ENCODE results near the gene ZNF133.

- TF ChIP-seq, protein P1, sequence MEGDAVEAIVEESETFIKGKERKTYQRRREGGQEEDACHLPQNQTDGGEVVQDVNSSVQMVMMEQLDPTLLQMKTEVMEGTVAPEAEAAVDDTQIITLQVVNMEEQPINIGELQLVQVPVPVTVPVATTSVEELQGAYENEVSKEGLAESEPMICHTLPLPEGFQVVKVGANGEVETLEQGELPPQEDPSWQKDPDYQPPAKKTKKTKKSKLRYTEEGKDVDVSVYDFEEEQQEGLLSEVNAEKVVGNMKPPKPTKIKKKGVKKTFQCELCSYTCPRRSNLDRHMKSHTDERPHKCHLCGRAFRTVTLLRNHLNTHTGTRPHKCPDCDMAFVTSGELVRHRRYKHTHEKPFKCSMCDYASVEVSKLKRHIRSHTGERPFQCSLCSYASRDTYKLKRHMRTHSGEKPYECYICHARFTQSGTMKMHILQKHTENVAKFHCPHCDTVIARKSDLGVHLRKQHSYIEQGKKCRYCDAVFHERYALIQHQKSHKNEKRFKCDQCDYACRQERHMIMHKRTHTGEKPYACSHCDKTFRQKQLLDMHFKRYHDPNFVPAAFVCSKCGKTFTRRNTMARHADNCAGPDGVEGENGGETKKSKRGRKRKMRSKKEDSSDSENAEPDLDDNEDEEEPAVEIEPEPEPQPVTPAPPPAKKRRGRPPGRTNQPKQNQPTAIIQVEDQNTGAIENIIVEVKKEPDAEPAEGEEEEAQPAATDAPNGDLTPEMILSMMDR (conservative IDR thresholded peaks at IDR 0.05; ENCODE audit: low read length): no peak
- no peak for TF ChIP-seq EZH2phosphoT487 (IDR thresholded peaks at IDR 0.05; ENCODE audit: borderline replicate concordance)
These were observed 22.3 kb downstream of the ZNF133 start for GRCh38 chr20:18310592-18310991.
